ENCODE data around the gene NEU4. TPM values are rescaled to one million over a fixed set of nuclear protein-coding genes. Genes with fewer than 3 reads are reported as not detected.
A peak's percentile ranks its signal among the peaks of the same experiment; 100 is the strongest.

NEU4 gene
- total and polyA plus RNA-seq, 3 donors from 2014 or later, result 0.88 to 2.0 (median 1.6) TPM

- peak; percentile 14 for DNase-seq
- intact Hi-C loops (cut with DNase I; ENCODE audit: low total_unique reads), result no loop called here
- 46 to 82% methylated on average over 18 to 27 of the region's 39 CpGs for WGBS, 2 donors
Measured at GRCh38 chr2:241848761-241849615, 40.0 kb downstream of the NEU4 start.

GRCh38 chr2:241849616-241850543 is 40.9 kb downstream of the NEU4 start:
- Histone ChIP-seq H3K4me3 (no peak overlapping the region), H3K36me3 (ENCODE audit: low read depth, missing control alignments) (no peaks in the 10 kb centered on the region), H3K9me3 (no peaks in the 10 kb centered on the region), H3K4me1 (peaks cover 2% of the 10 kb centered on the region), H3K27me3 (no peaks in the 10 kb centered on the region), H3K27ac (no peak overlapping the region)
- DNase-seq, result peak; percentile 1
- WGBS, 2 donors, result 87 to 93% methylated on average over 10 to 16 of the region's 16 CpGs
- intact Hi-C loops (cut with DNase I; ENCODE audit: low total_unique reads), result no loop called here
- TF ChIP-seq CTCF (IDR thresholded peaks at IDR 0.05) (no peak), POLR2A (IDR thresholded peaks at IDR 0.05) (no peak)

More at GRCh38 chr2:241848761-241849615, 40.0 kb downstream of the NEU4 start:
- Histone ChIP-seq H3K9me3 (no peaks in the 10 kb centered on the region), H3K4me1 (peaks cover 8% of the 10 kb centered on the region), H3K36me3 (ENCODE audit: low read depth, missing control alignments) (no peaks in the 10 kb centered on the region), H3K27me3 (no peaks in the 10 kb centered on the region), H3K27ac (no peak overlapping the region), H3K4me3 (no peak overlapping the region)
- TF ChIP-seq POLR2A (IDR thresholded peaks at IDR 0.05) (no peak), CTCF (IDR thresholded peaks at IDR 0.05) (no peak)

- H3K4me3 ChIP-seq, result no peak overlapping the region
- no peaks in the 10 kb centered on the region for H3K4me1 ChIP-seq
- H3K27ac ChIP-seq, result no peak overlapping the region
- WGBS, 2 donors, result 91 to 93% methylated on average over 14 to 27 of the region's 27 CpGs
- TF ChIP-seq POLR2A (IDR thresholded peaks at IDR 0.05) (no peak), CTCF (IDR thresholded peaks at IDR 0.05) (no peak)
- H3K36me3 ChIP-seq (ENCODE audit: low read depth, missing control alignments), result no peaks in the 10 kb centered on the region
- intact Hi-C loops (cut with DNase I; ENCODE audit: low total_unique reads), result no loop called here
- no peaks in the 10 kb centered on the region for H3K27me3 ChIP-seq
- peak; percentile 10 for DNase-seq
- no peaks in the 10 kb centered on the region for H3K9me3 ChIP-seq
Measured at GRCh38 chr2:241850544-241851324, 41.7 kb downstream of the NEU4 start.

GRCh38 chr2:241851325-241852115 is 42.5 kb downstream of the NEU4 start:
- Histone ChIP-seq H3K36me3 (ENCODE audit: low read depth, missing control alignments) (no peaks in the 10 kb centered on the region), H3K4me1 (no peaks in the 10 kb centered on the region), H3K27ac (no peak overlapping the region), H3K4me3 (no peak overlapping the region), H3K27me3 (no peaks in the 10 kb centered on the region), H3K9me3 (no peaks in the 10 kb centered on the region)
- WGBS, 2 donors, result 89 to 94% methylated on average over 17 to 25 of the region's 26 CpGs
- intact Hi-C loops (cut with DNase I; ENCODE audit: low total_unique reads), result no loop called here
- TF ChIP-seq CTCF (IDR thresholded peaks at IDR 0.05), result no peak
- TF ChIP-seq POLR2A (IDR thresholded peaks at IDR 0.05), result no peak
- DNase-seq, result peak; percentile 6

All from testis (tissue), 3 donors.